GM12875 (cell line): ENCODE measurements around the gene PREB.

Experiments used
- H3K4me3 ChIP-seq: one replicate; pipeline ENCODE4 v1.5.1; 2011; ENCODE audit warnings: low read depth, low read length, control low read depth
- TF ChIP-seq, protein P1 (sequence below): IDR thresholded peaks from 2 replicates; pipeline ENCODE4 v1.5.1; 2011; ENCODE audit warnings: low read depth, mild to moderate bottlenecking, control low read depth, inconsistent platforms, low read length, moderate library complexity, borderline replicate concordance; ENCODE audit not compliant: insufficient read depth

The PREB gene

GRCh38 chr2:27139310-27139709, 4.9 kb upstream of the PREB start, which contains the start of gene PRR30:
PRR30 (minus strand) TSS chr2:27139410; CDS start chr2:27138329, 1,081 bp downstream.
- TF ChIP-seq, protein P1, sequence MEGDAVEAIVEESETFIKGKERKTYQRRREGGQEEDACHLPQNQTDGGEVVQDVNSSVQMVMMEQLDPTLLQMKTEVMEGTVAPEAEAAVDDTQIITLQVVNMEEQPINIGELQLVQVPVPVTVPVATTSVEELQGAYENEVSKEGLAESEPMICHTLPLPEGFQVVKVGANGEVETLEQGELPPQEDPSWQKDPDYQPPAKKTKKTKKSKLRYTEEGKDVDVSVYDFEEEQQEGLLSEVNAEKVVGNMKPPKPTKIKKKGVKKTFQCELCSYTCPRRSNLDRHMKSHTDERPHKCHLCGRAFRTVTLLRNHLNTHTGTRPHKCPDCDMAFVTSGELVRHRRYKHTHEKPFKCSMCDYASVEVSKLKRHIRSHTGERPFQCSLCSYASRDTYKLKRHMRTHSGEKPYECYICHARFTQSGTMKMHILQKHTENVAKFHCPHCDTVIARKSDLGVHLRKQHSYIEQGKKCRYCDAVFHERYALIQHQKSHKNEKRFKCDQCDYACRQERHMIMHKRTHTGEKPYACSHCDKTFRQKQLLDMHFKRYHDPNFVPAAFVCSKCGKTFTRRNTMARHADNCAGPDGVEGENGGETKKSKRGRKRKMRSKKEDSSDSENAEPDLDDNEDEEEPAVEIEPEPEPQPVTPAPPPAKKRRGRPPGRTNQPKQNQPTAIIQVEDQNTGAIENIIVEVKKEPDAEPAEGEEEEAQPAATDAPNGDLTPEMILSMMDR = no peak
- no peak within 1 kb of the TSS for H3K4me3 ChIP-seq

GRCh38 chr2:27138111-27138510, 3.7 kb upstream of the PREB start:
- H3K4me3 ChIP-seq = no peak overlapping the region
- TF ChIP-seq, protein P1 = no peak

GRCh38 chr2:27137322-27137935, 3.0 kb upstream of the PREB start:
- TF ChIP-seq, protein P1 = no peak
- H3K4me3 ChIP-seq = no peak overlapping the region

DNA sequence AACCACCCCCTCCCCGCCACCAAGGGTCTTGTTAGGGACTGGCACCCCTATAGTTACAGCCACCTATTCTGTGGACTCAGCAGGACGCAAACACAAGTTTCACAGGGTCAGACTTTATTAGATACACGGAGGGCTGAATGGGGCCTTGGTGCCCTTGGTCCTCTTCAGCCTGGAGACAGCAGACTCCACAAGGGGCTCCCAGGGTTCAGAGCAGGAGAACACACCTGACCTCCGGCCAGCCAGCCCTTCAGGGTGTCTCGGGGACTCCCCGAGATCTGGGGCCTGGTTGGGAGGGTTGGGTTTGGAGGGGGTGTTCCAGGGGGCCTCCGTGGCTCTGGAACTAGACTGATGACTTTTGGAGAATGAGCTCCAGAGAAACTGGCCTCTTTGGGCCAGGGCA, 2.3 kb upstream of the PREB start:
- TF ChIP-seq, protein P1 = no peak
- no peak overlapping the region for H3K4me3 ChIP-seq

DNA sequence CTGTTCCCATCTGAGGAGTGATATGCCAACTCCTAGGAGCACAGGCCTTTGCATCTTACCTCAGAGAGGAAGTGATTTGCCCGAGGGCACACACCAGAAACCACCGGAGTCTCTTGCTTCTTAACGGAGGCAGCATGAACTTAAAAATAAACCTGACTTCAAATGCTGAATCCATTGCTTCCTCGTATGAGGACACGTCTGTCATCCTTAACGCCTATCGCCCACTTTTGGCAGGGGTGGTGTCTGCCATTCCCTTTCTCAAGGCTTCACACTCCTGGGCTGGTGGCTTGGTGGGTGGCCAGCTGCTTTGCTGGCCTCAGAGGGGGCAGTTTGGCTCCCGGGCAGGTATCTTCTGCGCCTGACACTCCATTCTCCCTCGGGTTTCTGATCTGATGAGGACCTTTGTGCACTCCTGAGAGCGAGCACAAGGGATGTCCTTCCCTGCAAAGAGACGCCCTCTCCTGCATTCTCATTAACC, 1.1 kb upstream of the PREB start:
- TF ChIP-seq, protein P1 = no peak
- no peak overlapping the region for H3K4me3 ChIP-seq

GRCh38 chr2:27134781-27135477, 493 bp upstream of the PREB start:
- TF ChIP-seq, protein P1 = no peak

More at GRCh38 chr2:27134781-27135477, 493 bp upstream of the PREB start:
- H3K4me3 ChIP-seq = peak overlapping the region; percentile 82
